HG03439 (cell line): Measurements from ENCODE around the gene JPH2.

Experiments used
- ATAC-seq: cut with Tn5 transposase; IDR thresholded peaks from one replicate; pipeline ENCODE4 v1.9.1; 2021; ENCODE audit warnings: mild to moderate bottlenecking, moderate library complexity; ENCODE audit not compliant: unreplicated experiment

Gene JPH2

GRCh38 chr20:44065401-44066340 is 121.3 kb downstream of the JPH2 start:
- ATAC-seq = no peak

GRCh38 chr20:44064501-44065400 is 122.2 kb downstream of the JPH2 start:
- no peak for ATAC-seq
